D721Med (cell line): ENCODE results near the gene SPEG.

Experiments used
- DNase-seq: peaks from one replicate; pipeline ENCODE4 v3.0.0; 2011; ENCODE audit warnings: low spot score; ENCODE audit not compliant: insufficient read length
- FAIRE-seq: peaks from 2 replicates; lab custom pipeline; 2011; peaks lifted over from hg19 to GRCh38; lab: Jason Lieb, UNC
- CTCF ChIP-seq: IDR thresholded peaks from 2 replicates; pipeline ENCODE4 v1.5.1; 2012; ENCODE audit warnings: mild to moderate bottlenecking, control low read depth; ENCODE audit not compliant: insufficient read depth; ENCODE audit errors: missing control alignments

SPEG gene

GRCh38 chr2:219465659-219466561 lies 31.3 kb downstream of the SPEG start:
- DNase-seq = no peak
- TF ChIP-seq CTCF = no peak
- FAIRE-seq = no peak

DNA sequence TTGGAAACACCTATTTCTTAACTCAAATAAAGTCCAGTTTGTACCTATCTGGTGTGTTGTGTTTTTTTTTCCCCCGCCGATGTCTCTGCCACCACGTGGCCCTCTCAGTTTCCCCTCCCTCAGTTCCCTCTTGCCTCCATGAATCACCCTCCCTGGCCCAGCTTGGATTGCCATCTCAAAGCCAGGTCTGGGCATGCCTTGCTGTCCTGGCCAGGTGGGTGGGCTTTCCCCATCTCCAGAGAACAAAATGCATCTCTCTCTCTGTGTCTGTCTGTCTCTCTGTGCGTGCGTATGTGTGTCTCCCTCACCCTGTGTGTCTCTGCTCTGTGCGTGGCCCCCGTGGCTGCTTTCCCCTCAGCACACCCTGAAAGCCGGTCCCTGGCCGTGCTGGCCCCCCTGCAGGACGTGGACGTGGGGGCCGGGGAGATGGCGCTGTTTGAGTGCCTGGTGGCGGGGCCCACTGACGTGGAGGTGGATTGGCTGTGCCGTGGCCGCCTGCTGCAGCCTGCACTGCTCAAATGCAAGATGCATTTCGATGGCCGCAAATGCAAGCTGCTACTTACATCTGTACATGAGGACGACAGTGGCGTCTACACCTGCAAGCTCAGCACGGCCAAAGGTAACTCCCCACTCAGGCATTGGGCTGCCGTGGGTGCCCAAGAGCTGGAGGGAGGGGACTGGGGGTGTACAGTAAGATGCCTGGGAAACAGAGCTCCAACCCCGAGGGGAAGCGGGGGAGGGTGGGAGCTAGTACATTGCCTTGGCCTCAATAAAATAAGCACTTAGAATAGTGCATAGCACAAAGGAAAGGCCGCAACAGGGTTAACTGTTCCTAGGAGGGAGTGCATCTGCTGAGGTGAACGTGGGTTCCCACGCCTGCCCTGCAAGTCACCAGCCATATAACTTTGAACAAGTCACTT lies 32.4 kb downstream of the SPEG start:
- no peak for FAIRE-seq
- no peak for TF ChIP-seq CTCF
- no peak for DNase-seq

DNA sequence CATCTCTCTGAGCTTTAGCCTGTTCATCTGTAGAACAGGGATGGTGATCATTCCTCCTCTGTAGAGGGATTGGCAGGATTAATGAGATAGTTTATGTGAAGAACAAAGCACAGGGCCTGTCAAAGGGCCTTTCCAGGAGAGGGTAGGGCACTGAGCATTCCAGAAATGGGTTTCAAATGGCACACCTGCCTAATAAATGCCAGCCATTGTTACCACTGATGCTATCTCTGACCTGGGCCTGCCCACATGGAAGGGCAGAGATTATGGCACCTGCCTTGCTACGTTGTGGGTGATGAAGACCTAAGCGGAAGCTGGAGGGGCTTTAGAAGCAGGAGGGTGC lies 33.1 kb downstream of the SPEG start:
- no peak for FAIRE-seq
- TF ChIP-seq CTCF = no peak
- DNase-seq = no peak

GRCh38 chr2:219468410-219469185 lies 34.0 kb downstream of the SPEG start:
- no peak for TF ChIP-seq CTCF
- no peak for FAIRE-seq
- DNase-seq = no peak

DNA sequence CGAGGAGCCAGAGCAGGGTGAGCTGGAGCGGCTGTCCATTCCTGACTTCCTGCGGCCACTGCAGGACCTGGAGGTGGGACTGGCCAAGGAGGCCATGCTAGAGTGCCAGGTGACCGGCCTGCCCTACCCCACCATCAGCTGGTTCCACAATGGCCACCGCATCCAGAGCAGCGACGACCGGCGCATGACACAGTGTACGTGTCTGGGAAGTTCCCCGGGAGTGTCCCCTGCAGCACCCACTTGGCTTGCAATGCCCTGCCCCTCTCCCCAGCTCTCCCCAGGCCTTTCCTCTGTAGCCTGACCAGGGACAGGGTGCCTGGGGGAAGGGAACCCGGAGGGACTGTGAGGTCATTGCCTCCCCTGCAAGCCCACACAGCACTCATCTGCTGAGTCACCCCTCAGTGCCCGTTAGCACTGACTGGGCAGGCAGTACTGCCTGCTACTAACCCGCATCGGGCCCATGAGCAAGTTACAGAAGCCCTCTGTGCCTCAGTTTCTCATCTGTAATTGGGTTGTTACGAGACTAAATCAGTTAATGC lies 34.6 kb downstream of the SPEG start:
- no peak for DNase-seq
- no peak for FAIRE-seq
- no peak for TF ChIP-seq CTCF

DNA sequence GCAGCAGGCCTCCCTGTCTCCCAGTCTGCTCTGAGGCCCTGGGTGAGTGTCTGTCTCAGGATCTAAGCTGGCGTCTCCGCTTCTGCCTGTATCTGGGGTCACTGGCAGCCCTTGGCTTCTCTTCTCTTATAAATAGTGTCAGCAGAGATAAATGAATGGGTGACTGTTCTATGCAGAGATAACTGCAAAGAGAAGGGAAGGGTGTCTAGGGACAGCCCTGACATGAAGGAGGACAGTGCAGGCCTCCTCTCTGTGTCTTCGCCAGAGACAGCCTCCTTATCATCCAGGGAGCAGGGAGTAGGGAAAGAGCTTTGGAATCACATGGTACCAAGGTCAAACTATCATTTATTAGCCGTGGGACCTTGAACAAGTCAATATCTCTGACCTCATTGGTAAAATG lies 35.8 kb downstream of the SPEG start:
- FAIRE-seq (no peak), DNase-seq (no peak)
- no peak for TF ChIP-seq CTCF
